ENCODE results near the gene BAK1. TPM values are rescaled to one million over a fixed set of nuclear protein-coding genes. Genes with fewer than 3 reads are reported as not detected.

BAK1 gene
- 10 to 100 TPM; 16.9 to 78.8 (median 22.0) TPM for total RNA-seq
- polyA plus RNA-seq: 10 to 100 TPM in 1 of 2 donors, 1 to 10 TPM in 1; 9.6 to 21.7 TPM
- total RNA-seq: 22.5 reads per million, percentile 53 among the genes with 10 or more reads in this experiment

- peak within 1 kb of the TSS; percentile 92 for H3K4me3 ChIP-seq (ENCODE audit: low read length)
- intact Hi-C loops (cut with micrococcal nuclease): loop anchor here (1.0 to 5.0 kb wide), 5 partner anchors 9 to 207 kb away; partner anchors contain the start of genes KIFC1 (in 2 of the 2), ZBTB9 (in 2 of the 2) and LEMD2 (in 1 of the 2)
- DNase-seq (peak; percentile 54 to 86 (median 78)), ATAC-seq (peak; percentile 98)
- Mint-ChIP-seq H3K4me3 (peak within 1 kb of the TSS; percentile 93 to 99 (median 96)), H3K27me3 (no peaks in the 10 kb centered on the region), H3K9me3 (peaks cover 0 to 2% (median 0%) of the 10 kb centered on the region in 11 donors), H3K4me1 (peaks cover 26 to 43% (median 39%) of the 10 kb centered on the region in 7 donors), H3K36me3 (peaks cover 0 to 23% (median 6%) of the 10 kb centered on the region in 5 donors), H3K27ac (peak within 1 kb of the TSS; percentile 94 to 99 (median 97))
- H3K4me1 ChIP-seq (ENCODE audit: control insufficient read depth in 2 of 2, insufficient read depth in 2 of 2, low read length in 2 of 2): peaks cover 13 to 25% of the 10 kb centered on the region in 2 donors
- POLR2A ChIA-PET: interaction anchor here (0.6 to 2.2 kb wide), 16 partner anchors 8 to 566 kb away, joined by 3 to 10 read pairs (median 4); partner anchors contain the start of genes GRM4, LEMD2, SYNGAP1 and ZBTB9
- no peaks in the 10 kb centered on the region for H3K9me3 ChIP-seq (ENCODE audit: control insufficient read depth in 2 of 3, low read length in 3 of 3)
- CTCF ChIA-PET: interaction anchor here (0.6 to 1.9 kb wide), 12 partner anchors 9 to 1360 kb away, joined by 3 to 9 read pairs (median 4); partner anchors contain the start of genes UQCC2 and ZBTB9
- H3K36me3 ChIP-seq (ENCODE audit: control insufficient read depth in 2 of 3, insufficient read depth in 3 of 3, low read length in 3 of 3): peaks cover 8 to 18% (median 10%) of the 10 kb centered on the region in 3 experiments
- no peaks in the 10 kb centered on the region for H3K27me3 ChIP-seq (ENCODE audit: control insufficient read depth in 2 of 2, insufficient read depth in 2 of 2, low read length in 2 of 2)
- H3K27ac ChIP-seq (ENCODE audit: low read depth, low read length): peak within 1 kb of the TSS; percentile 83
Observed at GRCh38 chr6:33579828-33580714, at the start of gene BAK1. BAK1 (minus strand) TSS chr6:33580276; CDS start chr6:33577604, 2,672 bp downstream.

- H3K4me1 Mint-ChIP-seq: peaks cover 42 to 81% (median 72%) of the 10 kb centered on the region in 7 donors
- no peaks in the 10 kb centered on the region for H3K9me3 ChIP-seq (ENCODE audit: control insufficient read depth in 2 of 3, low read length in 3 of 3)
- H3K9me3 Mint-ChIP-seq: no peaks in the 10 kb centered on the region
- ATAC-seq (no peak), DNase-seq (no peak)
- H3K36me3 ChIP-seq (ENCODE audit: control insufficient read depth in 2 of 3, insufficient read depth in 3 of 3, low read length in 3 of 3): peaks cover 0 to 20% (median 0%) of the 10 kb centered on the region in 3 experiments
- peak overlapping the region in 5 of 10 donors; percentile 5 to 59 (median 14) for H3K4me3 Mint-ChIP-seq
- H3K27ac Mint-ChIP-seq: peak overlapping the region in 8 of 9 donors; percentile 20 to 84 (median 66)
- ChIA-PET POLR2A (interaction anchor here (1.1 to 1.2 kb wide), 2 partner anchors 10 to 73 kb away, joined by 3 read pairs; no protein-coding TSS in a partner anchor), CTCF (interaction anchor here (0.6 kb wide), 1 partner anchor 402 kb away, joined by 5 read pairs; no protein-coding TSS in a partner anchor)
- peaks cover 0 to 3% (median 0%) of the 10 kb centered on the region in 5 donors for H3K27me3 Mint-ChIP-seq
- no peaks in the 10 kb centered on the region for H3K27me3 ChIP-seq (ENCODE audit: control insufficient read depth in 2 of 2, insufficient read depth in 2 of 2, low read length in 2 of 2)
- H3K27ac ChIP-seq (ENCODE audit: low read depth, low read length): no peak overlapping the region
- intact Hi-C loops (cut with micrococcal nuclease): loop anchor here in 1 of 2 donors (10.0 kb wide), 2 partner anchors 156 to 606 kb away; partner anchors contain the start of genes HMGA1 and LEMD2
- peaks cover 0 to 9% (median 0%) of the 10 kb centered on the region in 5 donors for H3K36me3 Mint-ChIP-seq
- no peak overlapping the region for H3K4me3 ChIP-seq (ENCODE audit: low read length)
- peaks cover 9 to 30% of the 10 kb centered on the region in 2 donors for H3K4me1 ChIP-seq (ENCODE audit: control insufficient read depth in 2 of 2, insufficient read depth in 2 of 2, low read length in 2 of 2)
Observed at GRCh38 chr6:33628401-33628964, 48.4 kb upstream of the BAK1 start.

- CTCF ChIA-PET: no interaction called here
- H3K4me3 ChIP-seq (ENCODE audit: low read length): no peak overlapping the region
- peak overlapping the region in 1 of 10 donors; percentile 11 for H3K4me3 Mint-ChIP-seq
- H3K27ac ChIP-seq (ENCODE audit: low read depth, low read length): no peak overlapping the region
- H3K27me3 Mint-ChIP-seq: peaks cover 0 to 1% (median 0%) of the 10 kb centered on the region in 5 donors
- H3K36me3 ChIP-seq (ENCODE audit: control insufficient read depth in 2 of 3, insufficient read depth in 3 of 3, low read length in 3 of 3): peaks cover 0 to 20% (median 0%) of the 10 kb centered on the region in 3 experiments
- POLR2A ChIA-PET: interaction anchor here (1.1 to 1.2 kb wide), 2 partner anchors 11 to 74 kb away, joined by 3 read pairs; no protein-coding TSS in a partner anchor
- peaks cover 40 to 83% (median 74%) of the 10 kb centered on the region in 7 donors for H3K4me1 Mint-ChIP-seq
- intact Hi-C loops (cut with micrococcal nuclease): loop anchor here in 1 of 2 donors (10.0 kb wide), 2 partner anchors 157 to 607 kb away; partner anchors contain the start of genes HMGA1 and LEMD2
- no peaks in the 10 kb centered on the region for H3K9me3 Mint-ChIP-seq
- H3K9me3 ChIP-seq (ENCODE audit: control insufficient read depth in 2 of 3, low read length in 3 of 3): no peaks in the 10 kb centered on the region
- H3K27ac Mint-ChIP-seq: peak overlapping the region in 4 of 9 donors; percentile 33 to 84 (median 72)
- DNase-seq (no peak), ATAC-seq (no peak)
- H3K27me3 ChIP-seq (ENCODE audit: control insufficient read depth in 2 of 2, insufficient read depth in 2 of 2, low read length in 2 of 2): no peaks in the 10 kb centered on the region
- peaks cover 0 to 9% (median 0%) of the 10 kb centered on the region in 5 donors for H3K36me3 Mint-ChIP-seq
- peaks cover 9 to 32% of the 10 kb centered on the region in 2 donors for H3K4me1 ChIP-seq (ENCODE audit: control insufficient read depth in 2 of 2, insufficient read depth in 2 of 2, low read length in 2 of 2)
Observed at GRCh38 chr6:33627876-33628275, 47.8 kb upstream of the BAK1 start.

GRCh38 chr6:33624856-33625255 lies 44.8 kb upstream of the BAK1 start:
- no peak overlapping the region for H3K4me3 ChIP-seq (ENCODE audit: low read length)
- H3K36me3 ChIP-seq (ENCODE audit: control insufficient read depth in 2 of 3, insufficient read depth in 3 of 3, low read length in 3 of 3): peaks cover 0 to 26% (median 0%) of the 10 kb centered on the region in 3 experiments
- ATAC-seq (no peak), DNase-seq (no peak)
- H3K27ac ChIP-seq (ENCODE audit: low read depth, low read length): no peak overlapping the region
- CTCF ChIA-PET: interaction anchor here (0.7 kb wide), 2 partner anchors 8 to 404 kb away, joined by 3 to 4 read pairs; no protein-coding TSS in a partner anchor
- H3K9me3 Mint-ChIP-seq: no peaks in the 10 kb centered on the region
- intact Hi-C loops (cut with micrococcal nuclease): loop anchor here (5.0 to 10.0 kb wide), 4 partner anchors 160 to 610 kb away; partner anchors contain the start of genes HMGA1 (in 1 of the 2), LEMD2 (in 1 of the 2) and PHF1 (in 1 of the 2)
- no peaks in the 10 kb centered on the region for H3K9me3 ChIP-seq (ENCODE audit: control insufficient read depth in 2 of 3, low read length in 3 of 3)
- POLR2A ChIA-PET: no interaction called here
- H3K4me3 Mint-ChIP-seq: peak overlapping the region in 3 of 10 donors; percentile 10 to 96 (median 53)
- peaks cover 9 to 24% of the 10 kb centered on the region in 2 donors for H3K4me1 ChIP-seq (ENCODE audit: control insufficient read depth in 2 of 2, insufficient read depth in 2 of 2, low read length in 2 of 2)
- H3K36me3 Mint-ChIP-seq: peaks cover 0 to 7% (median 0%) of the 10 kb centered on the region in 5 donors
- no peaks in the 10 kb centered on the region for H3K27me3 ChIP-seq (ENCODE audit: control insufficient read depth in 2 of 2, insufficient read depth in 2 of 2, low read length in 2 of 2)
- peaks cover 36 to 72% (median 66%) of the 10 kb centered on the region in 7 donors for H3K4me1 Mint-ChIP-seq
- peaks cover 0 to 2% (median 0%) of the 10 kb centered on the region in 5 donors for H3K27me3 Mint-ChIP-seq
- peak overlapping the region in 7 of 9 donors; percentile 33 to 87 (median 73) for H3K27ac Mint-ChIP-seq

GRCh38 chr6:33623895-33624381 lies 43.9 kb upstream of the BAK1 start:
- ChIA-PET CTCF (interaction anchor here (0.6 to 2.4 kb wide), 2 partner anchors 8 to 17 kb away, joined by 3 to 7 read pairs; no protein-coding TSS in a partner anchor), POLR2A (interaction anchor here (0.6 kb wide), 1 partner anchor 53 kb away, joined by 3 read pairs; no protein-coding TSS in a partner anchor)
- Histone ChIP-seq H3K4me1 (ENCODE audit: control insufficient read depth in 2 of 2, insufficient read depth in 2 of 2, low read length in 2 of 2) (peaks cover 9 to 33% of the 10 kb centered on the region in 2 donors), H3K27ac (ENCODE audit: low read depth, low read length) (no peak overlapping the region), H3K36me3 (ENCODE audit: control insufficient read depth in 2 of 3, insufficient read depth in 3 of 3, low read length in 3 of 3) (peaks cover 0 to 26% (median 0%) of the 10 kb centered on the region in 3 experiments), H3K27me3 (ENCODE audit: control insufficient read depth in 2 of 2, insufficient read depth in 2 of 2, low read length in 2 of 2) (no peaks in the 10 kb centered on the region), H3K4me3 (ENCODE audit: low read length) (no peak overlapping the region), H3K9me3 (ENCODE audit: control insufficient read depth in 2 of 3, low read length in 3 of 3) (no peaks in the 10 kb centered on the region)
- Mint-ChIP-seq H3K4me1 (peaks cover 39 to 75% (median 69%) of the 10 kb centered on the region in 7 donors), H3K9me3 (no peaks in the 10 kb centered on the region), H3K27ac (peak overlapping the region in 8 of 9 donors; percentile 70 to 93 (median 87)), H3K27me3 (peaks cover 0 to 2% (median 0%) of the 10 kb centered on the region in 5 donors), H3K36me3 (peaks cover 0 to 7% (median 0%) of the 10 kb centered on the region in 5 donors), H3K4me3 (peak overlapping the region; percentile 56 to 97 (median 90))
- DNase-seq (no peak), ATAC-seq (no peak)
- intact Hi-C loops (cut with micrococcal nuclease): loop anchor here (5.0 to 10.0 kb wide), 4 partner anchors 161 to 611 kb away; partner anchors contain the start of genes HMGA1 (in 1 of the 2), LEMD2 (in 1 of the 2) and PHF1 (in 1 of the 2)
